IMR-90 (cell line): ENCODE results near the gene ARF5.

Experiments used
- POLR2A ChIP-seq: IDR thresholded peaks from 2 replicates; pipeline ENCODE4 v1.6.1; 2012; ENCODE audit warnings: mild to moderate bottlenecking, low read depth, low read length
- SMC3 ChIP-seq: fragments of 150-350 bp; IDR thresholded peaks from 2 replicates; pipeline ENCODE4 v1.6.1; 2016; ENCODE audit warnings: low read depth, mild to moderate bottlenecking, antibody characterized with exemption, low read length, moderate library complexity
- TF ChIP-seq, protein P1 (sequence below): conservative IDR thresholded peaks from 2 replicates; pipeline ENCODE4 v1.5.1; 2012; ENCODE audit warnings: mild to moderate bottlenecking, low read depth, low read length, improper control_type of control experiment

DNA sequence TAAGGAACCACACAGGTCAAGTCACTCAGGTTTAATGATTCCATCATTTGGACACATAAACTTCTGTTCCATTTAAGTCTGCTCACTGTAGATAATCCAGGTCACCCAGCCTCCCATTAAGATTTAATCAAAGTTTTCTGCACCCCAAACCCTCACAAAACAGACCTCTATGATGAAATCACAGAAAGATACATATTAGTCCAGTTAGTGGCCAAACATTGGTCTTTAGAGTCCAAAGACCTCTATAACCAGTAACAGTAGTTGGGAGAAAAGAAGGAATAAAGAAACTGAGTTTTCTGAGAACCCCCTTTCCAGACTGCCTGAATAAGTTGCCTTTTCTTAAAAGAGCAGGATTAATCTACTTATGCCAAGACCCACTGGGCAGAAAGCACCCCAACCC is 7.6 kb upstream of the ARF5 start:
- no peak for TF ChIP-seq POLR2A
- no peak for TF ChIP-seq SMC3
- TF ChIP-seq, protein P1, sequence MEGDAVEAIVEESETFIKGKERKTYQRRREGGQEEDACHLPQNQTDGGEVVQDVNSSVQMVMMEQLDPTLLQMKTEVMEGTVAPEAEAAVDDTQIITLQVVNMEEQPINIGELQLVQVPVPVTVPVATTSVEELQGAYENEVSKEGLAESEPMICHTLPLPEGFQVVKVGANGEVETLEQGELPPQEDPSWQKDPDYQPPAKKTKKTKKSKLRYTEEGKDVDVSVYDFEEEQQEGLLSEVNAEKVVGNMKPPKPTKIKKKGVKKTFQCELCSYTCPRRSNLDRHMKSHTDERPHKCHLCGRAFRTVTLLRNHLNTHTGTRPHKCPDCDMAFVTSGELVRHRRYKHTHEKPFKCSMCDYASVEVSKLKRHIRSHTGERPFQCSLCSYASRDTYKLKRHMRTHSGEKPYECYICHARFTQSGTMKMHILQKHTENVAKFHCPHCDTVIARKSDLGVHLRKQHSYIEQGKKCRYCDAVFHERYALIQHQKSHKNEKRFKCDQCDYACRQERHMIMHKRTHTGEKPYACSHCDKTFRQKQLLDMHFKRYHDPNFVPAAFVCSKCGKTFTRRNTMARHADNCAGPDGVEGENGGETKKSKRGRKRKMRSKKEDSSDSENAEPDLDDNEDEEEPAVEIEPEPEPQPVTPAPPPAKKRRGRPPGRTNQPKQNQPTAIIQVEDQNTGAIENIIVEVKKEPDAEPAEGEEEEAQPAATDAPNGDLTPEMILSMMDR, result no peak
